Stimulated activated CD8-positive, alpha-beta memory T cell treated with anti-CD3 and anti-CD28 coated beads, Interleukin-2, amount 100 ng/mL, for 1 hour (primary cell): ENCODE measurements around the gene MLLT10.
"Not testable (repeated sequence)": the region's sequence is repeated elsewhere in the genome, so short reads cannot be mapped to it uniquely, and the experiment has no call there.

Experiments
- DNase-seq, 2 donors: peaks; one replicate each; pipeline ENCODE4 v3.0.0-alpha.2; 2020; ENCODE audit warnings: low read depth in 2 of 2

MLLT10 gene

DNA sequence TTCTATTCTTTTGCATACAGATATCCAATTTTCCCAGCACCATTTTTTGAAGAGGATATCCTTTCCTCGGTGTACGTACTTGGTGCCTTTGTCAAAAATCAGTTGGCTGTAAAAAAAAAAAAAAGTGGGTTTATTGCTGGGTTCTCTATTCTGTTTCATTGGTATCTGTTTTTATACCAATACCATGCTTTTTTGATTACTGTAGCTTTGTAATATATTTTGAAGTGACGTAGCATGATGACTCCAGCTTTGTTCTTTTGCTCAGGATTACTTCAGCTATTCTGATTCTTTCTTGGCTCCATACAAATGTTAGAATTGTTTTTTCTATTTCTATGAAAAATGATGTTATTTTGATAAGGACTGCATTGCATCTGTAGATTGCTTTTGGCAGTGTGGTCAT lies 165.5 kb downstream of the MLLT10 start:
- no peak for DNase-seq

DNA sequence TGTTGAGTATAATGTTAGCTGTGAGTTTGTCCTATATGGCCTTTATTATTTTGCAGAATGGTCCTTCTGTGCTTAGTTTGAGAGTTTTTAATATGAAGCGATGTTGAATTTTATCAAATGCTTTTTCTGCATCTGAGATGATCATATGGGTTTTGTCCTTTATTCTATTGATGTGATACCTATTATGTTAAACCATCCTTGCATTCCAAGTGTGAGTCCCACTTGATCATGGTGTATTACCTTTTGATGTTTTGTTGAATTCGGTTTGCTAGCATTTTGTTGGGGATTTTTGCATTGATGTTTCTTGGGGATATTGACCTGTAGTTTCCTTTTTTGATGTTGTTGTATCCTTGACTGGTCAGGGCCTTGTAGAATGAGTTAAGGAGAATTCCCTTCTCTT lies 166.4 kb downstream of the MLLT10 start:
- no peak for DNase-seq

GRCh38 chr10:21702633-21703111 lies 168.6 kb downstream of the MLLT10 start:
- DNase-seq = no peak

GRCh38 chr10:21705142-21705827 lies 171.3 kb downstream of the MLLT10 start:
- DNase-seq = no peak

DNA sequence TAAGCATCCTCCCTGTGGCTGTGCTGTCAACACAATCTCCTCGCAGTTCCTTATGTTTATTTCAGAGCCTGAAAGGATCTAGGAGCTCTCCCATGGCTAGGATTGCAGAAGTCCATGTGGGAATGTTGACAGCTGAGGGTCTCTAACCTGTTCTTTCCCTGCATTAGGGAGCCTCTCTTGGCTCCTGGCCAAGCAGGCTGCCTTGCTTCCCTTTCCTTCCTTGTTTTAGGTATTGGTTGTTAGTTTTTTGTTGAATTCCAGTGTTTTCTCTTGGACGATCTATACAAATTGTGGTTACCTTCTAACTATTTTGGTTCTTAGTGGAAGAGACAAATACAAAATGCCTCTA lies 171.8 kb downstream of the MLLT10 start:
- no peak for DNase-seq

GRCh38 chr10:21707498-21707897 lies 173.5 kb downstream of the MLLT10 start:
- no peak for DNase-seq

GRCh38 chr10:21712975-21713374 lies 178.9 kb downstream of the MLLT10 start:
- no peak for DNase-seq

DNA sequence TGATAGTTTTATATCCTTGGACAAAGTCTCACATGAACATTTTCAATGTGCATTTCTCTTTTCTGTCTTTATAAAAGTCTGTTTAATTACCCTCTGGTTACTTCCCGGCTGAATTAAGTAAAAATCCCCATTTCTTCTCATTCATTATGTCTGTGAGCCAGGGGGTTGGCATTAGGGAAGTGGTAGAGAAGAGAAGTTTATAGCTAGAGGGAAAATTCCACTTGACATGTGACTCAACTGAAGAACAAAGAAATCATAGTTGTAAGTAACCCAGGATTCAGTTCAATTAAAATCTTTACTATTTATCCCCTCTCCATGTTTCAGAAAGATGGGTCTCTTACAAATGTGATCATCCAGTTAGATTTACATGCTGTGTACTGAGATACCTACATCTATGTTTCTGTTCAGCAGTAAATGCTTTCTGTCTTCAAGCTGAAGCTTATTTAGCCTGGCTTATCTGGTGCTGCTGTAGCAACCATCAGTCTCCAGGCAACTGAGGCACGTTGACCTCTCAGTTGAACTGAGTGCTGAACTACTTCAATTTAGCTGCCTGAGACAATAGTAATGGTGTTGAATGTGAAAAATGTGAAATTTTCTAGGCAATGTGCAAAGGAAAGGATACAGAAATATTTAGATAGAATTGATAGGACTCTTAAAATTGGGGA lies 181.6 kb downstream of the MLLT10 start:
- no peak for DNase-seq

- not testable (repeated sequence) for DNase-seq
These were observed 183.5 kb downstream of the MLLT10 start for GRCh38 chr10:21717437-21718054.

DNA sequence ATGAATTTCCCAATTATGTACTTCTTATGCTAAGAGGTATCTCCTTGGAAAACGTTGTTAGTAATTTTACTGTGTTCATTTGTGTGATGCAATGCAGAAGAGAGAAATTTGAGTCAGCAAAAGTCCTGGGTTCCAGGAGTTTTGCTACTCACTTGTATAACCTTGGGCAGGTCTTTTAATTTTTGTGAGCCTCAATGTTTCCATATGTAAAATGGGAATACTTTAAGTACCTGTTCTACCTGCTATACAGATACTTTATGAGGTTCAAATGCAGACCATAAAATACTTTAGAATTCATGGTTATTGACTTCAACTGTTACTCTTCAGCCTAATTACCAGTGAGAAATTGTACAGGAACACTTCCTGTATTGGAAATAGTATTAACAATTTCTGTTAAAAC lies 185.5 kb downstream of the MLLT10 start:
- no peak for DNase-seq

GRCh38 chr10:21720090-21720489 lies 186.1 kb downstream of the MLLT10 start:
- no peak for DNase-seq

DNA sequence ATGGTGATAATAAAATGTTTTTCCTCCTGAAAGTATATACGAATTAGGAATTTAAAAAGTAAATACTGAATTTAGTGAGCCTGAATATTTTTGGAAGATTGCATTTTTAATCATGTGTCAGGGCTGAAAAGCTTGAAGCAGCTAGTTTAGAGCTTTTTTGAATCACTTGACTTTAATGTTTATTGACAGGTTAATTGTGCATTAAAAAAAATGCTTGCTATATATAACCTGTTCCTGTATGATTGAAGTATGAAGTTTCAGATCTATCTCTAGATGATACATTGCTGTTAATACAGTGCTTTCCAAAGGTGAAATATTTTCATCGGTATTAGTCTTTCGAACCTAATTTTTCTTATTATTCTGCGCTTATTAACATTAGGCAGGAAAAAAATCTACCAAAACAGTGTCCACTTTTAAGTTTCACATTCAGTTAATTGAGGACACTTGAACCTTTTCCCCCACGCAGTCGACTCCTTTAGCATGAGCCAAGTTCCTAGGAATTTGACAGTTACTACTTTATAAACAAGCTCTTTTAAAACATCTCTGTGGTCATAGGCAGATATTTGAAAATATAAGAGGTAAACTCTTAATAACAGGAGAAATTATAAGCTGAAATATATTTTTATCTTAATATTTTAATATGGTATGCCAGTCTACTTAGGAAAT lies 187.1 kb downstream of the MLLT10 start:
- DNase-seq = no peak

- DNase-seq = no peak
These were observed 188.2 kb downstream of the MLLT10 start for GRCh38 chr10:21722209-21722608.

DNA sequence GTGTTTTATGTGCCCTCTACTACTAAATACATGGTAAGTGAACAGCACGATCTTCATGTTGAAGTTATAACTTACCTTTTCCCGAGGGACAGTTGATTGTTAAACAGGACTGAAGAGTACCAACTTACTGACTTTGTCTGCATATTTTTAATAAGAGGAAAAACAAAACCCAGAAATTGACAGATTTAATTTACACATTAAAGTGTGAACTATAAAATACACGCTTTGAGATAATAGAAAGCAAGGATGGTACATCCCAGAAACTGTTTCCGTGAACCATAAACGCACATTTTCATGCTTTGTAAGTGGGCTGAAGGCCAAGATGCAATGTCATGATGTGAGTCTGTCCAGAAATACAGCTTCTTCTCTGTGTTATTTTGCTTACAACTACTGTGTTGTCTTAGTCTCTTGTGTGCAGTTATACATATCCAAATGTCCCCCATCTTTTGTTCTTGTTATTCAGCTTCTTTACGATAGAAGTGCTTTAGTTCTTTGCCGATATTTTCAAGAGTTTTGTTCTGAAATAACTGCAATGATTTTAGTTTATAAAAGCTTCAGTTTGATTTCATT lies 190.1 kb downstream of the MLLT10 start:
- no peak for DNase-seq

DNA sequence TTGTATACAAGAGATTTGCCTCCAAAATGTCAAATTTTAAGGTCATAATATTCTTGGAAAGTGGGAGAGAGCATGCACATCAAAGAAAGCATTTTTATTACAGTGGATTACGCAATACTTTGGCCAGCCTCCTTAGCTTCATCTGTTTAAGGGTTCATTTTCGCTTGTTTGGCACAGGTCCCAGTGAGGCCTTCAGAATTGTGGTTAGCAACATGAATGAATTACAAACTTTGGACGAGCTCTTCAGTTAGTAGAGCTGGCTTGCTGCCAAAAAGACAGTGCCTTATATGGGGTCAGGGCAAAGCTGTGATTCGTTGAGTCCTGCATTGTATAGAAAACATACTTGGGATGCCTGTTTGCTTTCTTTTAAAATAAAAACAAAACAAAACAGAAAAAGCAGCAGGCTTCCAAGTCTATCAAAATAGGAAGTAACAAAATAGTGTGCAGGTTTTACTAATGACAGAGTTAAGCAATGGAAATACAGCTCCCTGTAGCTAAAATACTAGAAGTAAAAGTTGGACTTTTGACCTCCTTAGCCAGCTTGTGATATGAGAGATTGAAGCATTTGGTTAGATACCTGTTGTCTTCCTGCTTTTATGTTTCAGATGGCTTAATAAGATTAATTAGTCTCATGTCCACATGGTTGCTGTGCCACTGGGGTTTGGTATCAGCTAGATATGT lies 190.8 kb downstream of the MLLT10 start:
- no peak for DNase-seq

DNA sequence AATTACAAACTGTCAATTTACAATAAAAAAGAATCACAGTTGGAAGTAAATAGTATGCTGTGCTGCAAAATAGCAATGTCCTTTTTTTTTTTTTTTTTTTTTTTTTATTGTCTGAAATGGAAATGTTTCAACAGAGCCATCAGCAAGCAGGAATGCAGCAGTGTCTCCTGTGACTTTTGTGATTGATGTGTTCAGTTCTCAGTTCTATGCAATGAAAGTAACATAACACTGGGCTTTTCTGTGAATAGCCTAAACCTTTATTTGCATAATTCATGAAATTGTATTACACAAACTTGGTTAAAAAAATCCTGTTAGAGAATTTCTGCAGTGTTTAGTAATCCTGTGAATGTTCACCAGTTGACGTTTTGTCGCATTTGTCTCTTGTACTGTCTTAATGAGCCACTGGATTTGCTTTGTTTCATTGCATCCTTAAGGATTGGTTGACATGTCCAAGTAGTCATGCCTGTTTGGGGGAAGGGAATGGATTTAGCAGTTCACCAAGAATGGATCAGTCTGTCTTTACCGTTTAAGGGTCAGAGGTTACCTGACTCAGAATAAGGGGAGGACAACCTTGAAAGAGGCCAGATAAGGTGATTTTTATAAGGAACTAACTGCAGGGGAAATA lies 192.7 kb downstream of the MLLT10 start:
- DNase-seq = no peak

GRCh38 chr10:21727452-21728168 lies 193.6 kb downstream of the MLLT10 start:
- DNase-seq = no peak

DNA sequence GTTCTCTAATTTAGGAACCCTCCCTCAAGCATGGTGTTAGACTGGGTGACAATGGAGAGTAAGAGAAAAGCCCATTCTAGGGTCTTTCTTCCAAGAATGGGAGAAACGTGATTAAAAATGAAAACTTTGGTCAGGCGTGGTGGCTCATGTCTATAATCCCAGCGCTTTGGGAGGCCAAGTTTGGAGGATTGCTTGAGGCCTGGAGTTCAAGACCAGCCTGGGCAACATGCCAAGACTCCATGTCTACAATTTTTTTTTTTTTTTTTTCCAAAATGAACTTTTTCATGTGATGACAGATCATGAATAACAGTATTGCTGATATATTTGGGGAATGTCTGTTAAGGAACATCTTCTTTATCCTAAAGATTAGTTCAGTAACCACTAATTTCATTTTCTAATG lies 194.6 kb downstream of the MLLT10 start:
- DNase-seq = no peak

DNA sequence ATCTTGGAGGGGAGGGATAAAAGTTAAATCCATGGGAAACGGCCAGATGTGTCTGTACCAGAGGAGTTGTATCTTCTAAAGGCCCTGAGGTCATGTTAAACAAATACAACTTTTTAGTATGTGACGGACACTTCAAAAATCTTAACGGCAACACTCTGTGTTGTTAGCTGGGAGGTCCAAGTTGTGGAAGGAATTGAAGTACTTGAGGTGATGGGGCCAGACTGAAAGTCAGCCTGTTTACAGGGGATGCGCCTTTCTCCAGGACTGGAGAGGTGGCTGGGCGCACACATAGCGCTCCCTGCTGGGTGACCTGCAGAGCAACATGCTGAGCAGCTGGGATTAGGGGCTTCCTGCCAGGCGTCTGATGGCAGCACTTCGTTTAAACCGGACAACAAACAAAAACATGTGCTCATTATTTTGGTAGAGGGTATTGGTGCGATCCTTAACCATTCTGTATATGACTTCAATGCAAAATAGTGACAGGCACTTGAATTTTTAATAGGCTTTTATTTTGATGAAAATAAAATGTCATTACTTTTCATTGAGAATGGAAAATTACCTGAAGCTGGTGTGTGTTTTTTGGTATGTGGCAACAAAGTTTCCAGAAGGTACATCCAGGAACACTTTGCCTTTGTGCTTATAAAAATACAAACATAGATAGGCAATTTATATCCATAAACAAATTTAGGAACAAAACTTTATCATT lies 198.2 kb downstream of the MLLT10 start:
- DNase-seq = no peak

GRCh38 chr10:21733710-21734109 lies 199.7 kb downstream of the MLLT10 start:
- no peak for DNase-seq
